ENCODE measurements around the gene LPAR5.

The LPAR5 gene

GRCh38 chr12:6635375-6635855 is 344 bp downstream of the LPAR5 start:
- no peak for DNase-seq

GRCh38 chr12:6632026-6632983 is 3.5 kb downstream of the LPAR5 start:
- DNase-seq: peak; percentile 35

GRCh38 chr12:6631549-6631961 is 4.2 kb downstream of the LPAR5 start:
- DNase-seq: no peak

- no peak for DNase-seq
Measured at GRCh38 chr12:6630736-6631135, 5.0 kb downstream of the LPAR5 start.

- no peak for DNase-seq
Measured at GRCh38 chr12:6627616-6628015, 8.1 kb downstream of the LPAR5 start.

GRCh38 chr12:6626654-6627283 is 9.0 kb downstream of the LPAR5 start:
- no peak for DNase-seq

GRCh38 chr12:6620885-6621274 is 14.9 kb downstream of the LPAR5 start:
- no peak for DNase-seq

GRCh38 chr12:6620137-6620884 is 15.4 kb downstream of the LPAR5 start:
- no peak for DNase-seq

- no peak for DNase-seq
Measured at GRCh38 chr12:6618483-6619225, 17.1 kb downstream of the LPAR5 start.

- no peak for DNase-seq
Measured at GRCh38 chr12:6615802-6616201, 20.0 kb downstream of the LPAR5 start.

- DNase-seq: no peak
Measured at GRCh38 chr12:6614513-6615172, 21.1 kb downstream of the LPAR5 start.

GRCh38 chr12:6613776-6614512 is 21.8 kb downstream of the LPAR5 start:
- DNase-seq: peak; percentile 92

- peak; percentile 59 for DNase-seq
Measured at GRCh38 chr12:6613015-6613775, 22.6 kb downstream of the LPAR5 start.

GRCh38 chr12:6612652-6613014 is 23.1 kb downstream of the LPAR5 start:
- no peak for DNase-seq

GRCh38 chr12:6612247-6612646 is 23.5 kb downstream of the LPAR5 start:
- no peak for DNase-seq

GRCh38 chr12:6608592-6609281 is 27.0 kb downstream of the LPAR5 start:
- DNase-seq: no peak

- DNase-seq: peak; percentile 58
Measured at GRCh38 chr12:6607751-6608591, 27.8 kb downstream of the LPAR5 start.

GRCh38 chr12:6606331-6607131 is 29.2 kb downstream of the LPAR5 start:
- DNase-seq: no peak
